Right atrium auricular region (tissue), 2 donors: ENCODE results near the gene ROR2. TPM values are rescaled to one million over a fixed set of nuclear protein-coding genes. Genes with fewer than 3 reads are reported as not detected.

Experiments used
- DNase-seq: peaks from one replicate; pipeline ENCODE4 v3.0.0-alpha.2; 2019; ENCODE audit warnings: low spot score
- H3K27ac ChIP-seq, 2 donors: fragments of 200-600 bp; sonication (generic); 1 replicate in 1 of 2; 2 replicates in 1 of 2; pipeline ENCODE4 v1.5.1; 2016 to 2019
- H3K27me3 ChIP-seq, 2 donors: fragments of 200-600 bp; sonication (generic); one replicate each; pipeline versions ENCODE4 v1.5.1 to v1.6.0; 2017 to 2019
- H3K36me3 ChIP-seq: fragments of 200-600 bp; sonication (generic); one replicate; pipeline ENCODE4 v1.5.1; 2016
- H3K4me1 ChIP-seq, 2 donors: fragments of 200-600 bp; sonication (generic); one replicate each; pipeline versions ENCODE4 v1.5.1 to v1.6.0; 2017 to 2019
- H3K4me3 ChIP-seq, 2 donors: fragments of 200-600 bp; sonication (generic); 1 replicate in 1 of 2; 2 replicates in 1 of 2; pipeline ENCODE4 v1.5.1; 2017 to 2019; ENCODE audit warnings: mild to moderate bottlenecking in 1 of 2, moderate library complexity in 1 of 2
- H3K9me3 ChIP-seq, 2 donors: fragments of 200-600 bp; sonication (generic); one replicate each; pipeline ENCODE4 v1.5.1; 2019
- total RNA-seq, 2 donors: library from RNA; depleted of rRNA; stranded (reverse); fragments of >200 nt; gene quantifications; one replicate each; pipeline ENCODE4 v1.1.0, GENCODE V29; 2016
- TF ChIP-seq, protein P1 (sequence below), 2 donors: fragments of 200-600 bp; sonication (generic); IDR thresholded peaks; one replicate each; pipeline ENCODE4 v1.5.1; 2019; ENCODE audit warnings: antibody characterized with exemption in 2 of 2

Gene ROR2
- total RNA-seq, 2 donors from 2014 or later, result 21.8 to 28.5 TPM

DNA sequence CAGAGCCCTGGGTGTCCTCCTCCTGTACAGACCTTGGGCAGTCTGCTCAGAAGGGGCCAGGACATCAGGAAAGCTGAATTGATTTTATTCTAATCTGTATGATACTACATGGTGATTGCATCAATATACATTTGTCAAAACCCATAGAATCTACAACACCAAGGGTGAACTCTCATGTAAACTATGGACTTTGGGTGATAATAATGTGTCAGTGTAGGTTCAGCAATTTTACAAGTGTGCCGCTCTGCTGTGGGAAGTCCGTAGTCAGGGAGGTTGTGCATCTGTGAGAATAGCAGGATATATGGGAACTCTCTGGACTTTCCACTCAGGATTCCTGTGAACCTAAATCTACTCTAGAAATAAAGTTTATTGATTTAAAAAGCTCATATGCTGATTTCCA lies 371.1 kb downstream of the ROR2 start:
- H3K4me1 ChIP-seq, result no peaks in the 10 kb centered on the region
- no peak overlapping the region for H3K4me3 ChIP-seq
- no peak for DNase-seq
- no peaks in the 10 kb centered on the region for H3K9me3 ChIP-seq
- no peaks in the 10 kb centered on the region for H3K36me3 ChIP-seq
- TF ChIP-seq, protein P1, sequence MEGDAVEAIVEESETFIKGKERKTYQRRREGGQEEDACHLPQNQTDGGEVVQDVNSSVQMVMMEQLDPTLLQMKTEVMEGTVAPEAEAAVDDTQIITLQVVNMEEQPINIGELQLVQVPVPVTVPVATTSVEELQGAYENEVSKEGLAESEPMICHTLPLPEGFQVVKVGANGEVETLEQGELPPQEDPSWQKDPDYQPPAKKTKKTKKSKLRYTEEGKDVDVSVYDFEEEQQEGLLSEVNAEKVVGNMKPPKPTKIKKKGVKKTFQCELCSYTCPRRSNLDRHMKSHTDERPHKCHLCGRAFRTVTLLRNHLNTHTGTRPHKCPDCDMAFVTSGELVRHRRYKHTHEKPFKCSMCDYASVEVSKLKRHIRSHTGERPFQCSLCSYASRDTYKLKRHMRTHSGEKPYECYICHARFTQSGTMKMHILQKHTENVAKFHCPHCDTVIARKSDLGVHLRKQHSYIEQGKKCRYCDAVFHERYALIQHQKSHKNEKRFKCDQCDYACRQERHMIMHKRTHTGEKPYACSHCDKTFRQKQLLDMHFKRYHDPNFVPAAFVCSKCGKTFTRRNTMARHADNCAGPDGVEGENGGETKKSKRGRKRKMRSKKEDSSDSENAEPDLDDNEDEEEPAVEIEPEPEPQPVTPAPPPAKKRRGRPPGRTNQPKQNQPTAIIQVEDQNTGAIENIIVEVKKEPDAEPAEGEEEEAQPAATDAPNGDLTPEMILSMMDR (IDR thresholded peaks at IDR 0.05), result no peak
- no peaks in the 10 kb centered on the region for H3K27me3 ChIP-seq
- H3K27ac ChIP-seq, result no peak overlapping the region

DNA sequence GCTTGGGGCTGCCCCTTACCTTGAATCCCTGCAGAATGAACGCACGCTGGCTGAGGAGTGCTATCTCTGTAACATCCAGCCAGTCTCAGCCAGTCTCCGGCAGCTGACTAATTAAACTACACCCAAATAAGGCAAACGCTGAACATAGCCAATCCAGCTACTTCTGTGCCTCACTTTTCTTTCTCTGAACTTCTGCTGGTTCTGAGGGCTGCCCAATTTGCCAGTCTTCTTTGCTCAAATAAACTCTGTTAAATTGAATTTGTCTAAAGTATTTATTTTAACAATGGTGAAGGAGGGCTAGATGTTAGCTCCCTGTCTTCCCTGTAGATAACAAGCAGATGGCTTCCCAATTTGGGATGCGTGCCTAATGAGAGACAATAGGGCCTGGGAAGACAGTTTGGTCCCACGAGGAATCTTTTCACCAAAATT lies 372.4 kb downstream of the ROR2 start:
- Histone ChIP-seq H3K27ac (no peak overlapping the region), H3K4me3 (no peak overlapping the region), H3K27me3 (no peaks in the 10 kb centered on the region), H3K9me3 (no peaks in the 10 kb centered on the region), H3K4me1 (no peaks in the 10 kb centered on the region), H3K36me3 (no peaks in the 10 kb centered on the region)
- TF ChIP-seq, protein P1 (IDR thresholded peaks at IDR 0.05), result no peak
- DNase-seq, result no peak

DNA sequence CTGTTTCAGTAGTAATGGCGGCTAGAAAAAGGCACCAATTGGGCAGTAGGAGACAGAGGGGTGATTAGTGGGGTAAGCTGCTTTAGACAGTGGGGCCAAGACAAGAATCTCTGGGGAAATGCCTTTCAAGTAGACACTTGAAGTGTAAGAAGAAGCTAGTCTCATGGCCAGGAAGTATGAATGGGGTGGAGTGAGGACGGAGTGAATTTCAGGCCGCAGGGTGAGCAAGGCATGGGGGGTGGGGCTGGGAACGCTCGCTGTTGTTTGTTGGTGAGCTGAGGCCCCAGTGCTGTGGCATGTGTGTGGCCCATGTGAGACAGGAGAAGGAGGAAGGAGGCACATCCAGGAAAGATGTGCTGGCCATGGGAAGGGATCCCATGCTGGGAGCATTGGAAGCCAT lies 377.2 kb downstream of the ROR2 start:
- no peaks in the 10 kb centered on the region for H3K4me1 ChIP-seq
- H3K4me3 ChIP-seq, result no peak overlapping the region
- TF ChIP-seq, protein P1 (IDR thresholded peaks at IDR 0.05), result no peak
- no peak for DNase-seq
- peaks cover 0 to 10% of the 10 kb centered on the region in 2 donors for H3K9me3 ChIP-seq
- H3K27ac ChIP-seq, result no peak overlapping the region
- H3K27me3 ChIP-seq, result no peaks in the 10 kb centered on the region
- H3K36me3 ChIP-seq, result no peaks in the 10 kb centered on the region

DNA sequence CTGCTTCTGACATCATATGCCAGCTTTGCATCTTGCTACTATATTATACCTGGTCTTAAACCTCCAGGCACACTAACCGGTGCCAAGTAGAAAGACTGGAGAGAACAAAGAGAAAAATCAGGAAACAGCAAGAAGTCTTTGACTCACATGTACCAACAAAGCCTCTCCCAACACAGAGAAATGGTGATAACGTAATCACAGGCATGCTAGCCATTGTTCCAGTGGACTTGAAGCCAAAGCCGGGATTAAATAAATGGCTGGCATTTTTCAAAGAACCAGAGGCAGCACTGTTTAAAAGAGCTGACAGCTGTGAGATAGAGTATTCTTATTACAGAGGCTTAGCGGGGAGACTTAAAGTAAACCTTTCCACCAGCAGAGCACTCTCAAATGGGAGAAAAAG lies 378.0 kb downstream of the ROR2 start:
- Histone ChIP-seq H3K27me3 (no peaks in the 10 kb centered on the region), H3K27ac (no peak overlapping the region), H3K4me1 (no peaks in the 10 kb centered on the region), H3K36me3 (no peaks in the 10 kb centered on the region), H3K4me3 (no peak overlapping the region), H3K9me3 (peaks cover 0 to 10% of the 10 kb centered on the region in 2 donors)
- no peak for DNase-seq
- TF ChIP-seq, protein P1 (IDR thresholded peaks at IDR 0.05), result no peak

DNA sequence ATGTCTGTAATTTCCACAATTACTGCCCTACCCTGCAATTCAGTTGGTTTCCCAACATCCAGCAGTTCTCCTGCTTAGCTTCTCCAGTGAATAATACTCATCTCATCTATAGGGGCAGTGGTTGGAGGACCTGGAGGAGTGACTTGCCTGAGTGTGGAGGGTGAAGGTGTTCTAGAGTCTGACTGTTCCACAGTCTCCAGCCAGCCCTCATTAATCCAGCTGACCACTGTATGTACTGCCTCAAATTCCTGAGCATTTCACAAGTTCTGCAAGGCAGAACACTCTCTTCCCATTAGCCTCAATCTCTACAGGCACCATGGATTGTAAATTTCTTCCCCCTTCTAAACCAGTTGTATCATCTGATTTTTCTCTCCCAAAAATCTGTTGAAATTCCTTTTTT lies 379.0 kb downstream of the ROR2 start:
- H3K9me3 ChIP-seq, result peaks cover 0 to 10% of the 10 kb centered on the region in 2 donors
- H3K4me3 ChIP-seq, result no peak overlapping the region
- H3K27ac ChIP-seq, result no peak overlapping the region
- H3K36me3 ChIP-seq, result no peaks in the 10 kb centered on the region
- no peaks in the 10 kb centered on the region for H3K4me1 ChIP-seq
- no peaks in the 10 kb centered on the region for H3K27me3 ChIP-seq
- TF ChIP-seq, protein P1 (IDR thresholded peaks at IDR 0.05), result no peak
- no peak for DNase-seq

DNA sequence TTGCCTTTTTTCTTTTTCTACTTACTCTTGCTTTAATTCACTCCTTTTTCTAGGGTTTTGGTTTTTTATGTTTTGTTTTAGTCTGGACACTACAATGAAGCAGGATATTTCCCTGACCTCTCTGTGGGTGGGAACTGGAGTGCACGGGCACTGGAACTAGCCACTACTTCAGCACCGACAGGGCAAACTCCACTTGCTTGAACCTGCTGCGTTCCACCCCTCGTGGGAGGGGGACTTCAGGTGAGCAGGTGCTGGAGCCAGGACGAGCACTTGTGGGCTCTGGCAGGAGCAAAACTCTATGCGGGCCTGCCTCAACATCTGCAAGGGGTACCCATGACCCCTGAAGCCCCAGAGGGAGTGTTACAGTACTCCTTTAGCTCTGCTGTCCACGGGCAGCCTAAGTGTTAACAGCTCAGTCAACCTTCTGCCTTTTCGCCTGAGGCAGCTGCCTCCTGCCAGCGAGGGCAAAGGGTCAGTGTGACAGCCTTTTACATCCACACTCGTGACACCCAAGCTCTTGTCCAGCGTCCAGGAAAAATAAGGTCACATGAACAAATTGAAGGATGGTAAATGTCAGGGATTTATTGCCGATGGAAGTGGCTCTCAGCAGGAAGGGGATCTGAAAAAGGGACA lies 382.3 kb downstream of the ROR2 start:
- H3K36me3 ChIP-seq, result no peaks in the 10 kb centered on the region
- H3K27ac ChIP-seq, result no peak overlapping the region
- H3K9me3 ChIP-seq, result peaks cover 0 to 10% of the 10 kb centered on the region in 2 donors
- H3K4me1 ChIP-seq, result no peaks in the 10 kb centered on the region
- DNase-seq, result no peak
- TF ChIP-seq, protein P1 (IDR thresholded peaks at IDR 0.05), result no peak
- H3K27me3 ChIP-seq, result no peaks in the 10 kb centered on the region
- H3K4me3 ChIP-seq, result no peak overlapping the region
